DND-41 (cell line): Measurements from ENCODE around the gene SLC1A3.

ENCODE experiments used
- ATAC-seq: fragments of 200-7000 bp; cut with Tn5 transposase; 3 replicates; pipeline ENCODE4 v1.9.1; 2021; ENCODE audit warnings: low read depth; ENCODE audit not compliant: insufficient read depth
- DNase-seq: peaks from one replicate; pipeline ENCODE4 v3.0.0-alpha.2; 2020
- H2AFZ ChIP-seq: 2 replicates; pipeline ENCODE4 v1.6.0; 2012; ENCODE audit warnings: low read depth, low read length
- H3K27ac ChIP-seq: 2 replicates; pipeline ENCODE4 v1.5.1; 2012; ENCODE audit warnings: low read length, inconsistent platforms
- H3K27me3 ChIP-seq: fragments of 200-600 bp; sonication (generic); 2 replicates; pipeline ENCODE4 v1.6.0; 2012; ENCODE audit warnings: low read length, mild to moderate bottlenecking, inconsistent platforms; ENCODE audit not compliant: insufficient read depth, poor library complexity
- H3K36me3 ChIP-seq: 2 replicates; pipeline ENCODE4 v1.5.1; 2012; ENCODE audit warnings: low read length, inconsistent platforms; ENCODE audit not compliant: insufficient read depth
- H3K4me1 ChIP-seq: 2 replicates; pipeline ENCODE4 v1.5.1; 2012; ENCODE audit warnings: mild to moderate bottlenecking, low read length; ENCODE audit not compliant: insufficient read depth
- H3K4me2 ChIP-seq: 2 replicates; pipeline ENCODE4 v1.6.0; 2012; ENCODE audit warnings: mild to moderate bottlenecking, moderate library complexity, low read length, inconsistent platforms; ENCODE audit not compliant: insufficient read depth
- H3K4me3 ChIP-seq, 2 experiments: fragments of 200-600 bp in 1 of 2; shearing (Covaris generic) in 1 of 2; 2 replicates each; pipeline ENCODE4 v1.5.1; 2012 to 2016; ENCODE audit warnings: inconsistent platforms in 2 of 2, low read length in 2 of 2, mild to moderate bottlenecking in 2 of 2, low read depth in 1 of 2, moderate library complexity in 1 of 2
- H3K79me2 ChIP-seq: 2 replicates; pipeline ENCODE4 v1.6.0; 2012; ENCODE audit warnings: low read length, inconsistent platforms; ENCODE audit not compliant: insufficient read depth
- H3K9ac ChIP-seq: 2 replicates; pipeline ENCODE4 v1.6.0; 2012; ENCODE audit warnings: low read depth, mild to moderate bottlenecking, inconsistent platforms, low read length, moderate library complexity
- H3K9me3 ChIP-seq: 2 replicates; pipeline ENCODE4 v1.5.1; 2012; ENCODE audit warnings: low read length, moderate library complexity, mild to moderate bottlenecking, inconsistent platforms; ENCODE audit not compliant: insufficient read depth, severe bottlenecking
- H4K20me1 ChIP-seq: 2 replicates; pipeline ENCODE4 v1.6.0; 2012; ENCODE audit warnings: low read length; ENCODE audit not compliant: insufficient read depth
- CTCF ChIP-seq: IDR thresholded peaks from 2 replicates; pipeline ENCODE4 v1.5.1; 2012; ENCODE audit warnings: borderline replicate concordance, low read length, moderate library complexity, mild to moderate bottlenecking; ENCODE audit not compliant: poor library complexity, severe bottlenecking; ENCODE audit errors: extremely low read depth
- EZH2 ChIP-seq: IDR thresholded peaks from 3 replicates; pipeline ENCODE4 v1.6.1; 2012; ENCODE audit warnings: borderline replicate concordance, low read depth, mild to moderate bottlenecking, moderate library complexity, low read length, inconsistent platforms; ENCODE audit not compliant: severe bottlenecking

SLC1A3 gene

DNA sequence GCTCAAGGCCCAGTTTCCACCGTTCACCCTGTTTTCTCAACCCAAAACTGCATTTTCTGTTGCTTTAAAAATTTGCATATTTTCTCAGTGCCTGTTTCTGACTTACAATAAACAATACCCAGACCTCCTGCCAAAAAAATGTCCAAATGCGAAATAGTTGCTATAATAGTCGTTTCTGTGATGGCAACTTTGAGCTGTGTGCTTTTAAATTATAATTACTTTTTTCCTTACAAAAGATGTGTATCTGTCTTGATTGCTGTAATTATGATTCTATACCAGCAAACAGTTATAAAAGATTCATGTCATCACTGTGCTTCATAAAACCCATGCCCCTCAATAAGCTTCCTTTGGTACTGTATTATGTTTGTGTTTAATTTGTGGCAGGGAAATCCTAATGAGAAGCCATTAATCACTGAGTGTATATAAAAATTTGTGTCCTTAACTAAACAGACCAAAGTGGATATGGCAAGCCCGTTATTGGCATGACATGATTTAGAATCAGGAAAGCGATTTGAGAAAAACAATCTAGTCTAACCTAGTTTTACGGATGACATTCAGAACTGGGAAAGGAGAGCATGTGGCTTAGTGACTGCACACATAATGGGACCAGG, 5.4 kb upstream of the SLC1A3 start:
- H3K9ac ChIP-seq: no peak overlapping the region
- H2AFZ ChIP-seq: no peak overlapping the region
- no peaks in the 10 kb centered on the region for H3K9me3 ChIP-seq
- TF ChIP-seq CTCF (no peak), EZH2 (no peak)
- H3K79me2 ChIP-seq: no peaks in the 10 kb centered on the region
- no peak for DNase-seq
- no peaks in the 10 kb centered on the region for H3K36me3 ChIP-seq
- H3K27ac ChIP-seq: no peak overlapping the region
- ATAC-seq: no peak
- no peak overlapping the region for H3K4me3 ChIP-seq
- no peaks in the 10 kb centered on the region for H4K20me1 ChIP-seq
- H3K27me3 ChIP-seq: peaks cover 2% of the 10 kb centered on the region
- H3K4me1 ChIP-seq: no peaks in the 10 kb centered on the region
- no peak overlapping the region for H3K4me2 ChIP-seq

GRCh38 chr5:36602704-36603321, 3.6 kb upstream of the SLC1A3 start:
- Histone ChIP-seq H3K27ac (no peak overlapping the region), H3K9ac (no peak overlapping the region), H3K36me3 (no peaks in the 10 kb centered on the region), H3K4me2 (no peak overlapping the region), H2AFZ (no peak overlapping the region), H3K79me2 (no peaks in the 10 kb centered on the region), H3K27me3 (peaks cover 15% of the 10 kb centered on the region), H3K4me3 (no peak overlapping the region), H3K4me1 (no peaks in the 10 kb centered on the region), H3K9me3 (no peaks in the 10 kb centered on the region), H4K20me1 (no peaks in the 10 kb centered on the region)
- ATAC-seq (no peak), DNase-seq (no peak)
- TF ChIP-seq EZH2 (no peak), CTCF (no peak)

DNA sequence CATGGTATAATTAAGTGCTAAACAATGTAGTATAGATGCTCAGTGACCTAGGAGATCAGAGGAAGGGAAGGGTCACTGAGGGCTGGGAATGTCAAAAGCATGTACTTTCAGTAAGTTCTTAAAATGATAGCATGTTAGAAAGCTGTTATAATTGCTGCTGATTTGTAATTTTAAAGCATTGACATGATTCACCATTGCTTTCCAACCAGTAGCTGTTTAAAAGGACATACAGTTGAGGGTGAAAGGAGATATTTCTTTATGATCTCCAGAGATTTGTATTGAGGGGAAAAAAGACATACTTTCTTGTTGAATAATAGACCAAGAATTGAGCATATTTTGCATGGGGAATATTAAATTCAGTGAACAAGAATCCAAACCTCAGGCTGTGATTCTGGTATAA, 1.2 kb upstream of the SLC1A3 start:
- no peak for TF ChIP-seq EZH2
- TF ChIP-seq CTCF: no peak
- no peak overlapping the region for H3K4me2 ChIP-seq
- H3K9ac ChIP-seq: no peak overlapping the region
- DNase-seq (no peak), ATAC-seq (no peak)
- no peaks in the 10 kb centered on the region for H3K36me3 ChIP-seq
- no peaks in the 10 kb centered on the region for H3K9me3 ChIP-seq
- no peak overlapping the region for H2AFZ ChIP-seq
- peaks cover 21% of the 10 kb centered on the region for H3K27me3 ChIP-seq
- H3K27ac ChIP-seq: no peak overlapping the region
- no peaks in the 10 kb centered on the region for H3K4me1 ChIP-seq
- H3K4me3 ChIP-seq: no peak overlapping the region
- no peaks in the 10 kb centered on the region for H4K20me1 ChIP-seq
- no peaks in the 10 kb centered on the region for H3K79me2 ChIP-seq
